A673 (cell line): ENCODE data around the gene NELFE.

Source experiments
- CTCF ChIP-seq: fragments of 300-800, 200-600 bp; sonication (generic); conservative IDR thresholded peaks from 2 replicates; pipeline ENCODE4 v1.5.1; 2017; ENCODE audit warnings: low read depth, mild to moderate bottlenecking, antibody characterized with exemption, low read length, moderate library complexity, mixed read lengths
- EZH2 ChIP-seq: fragments of 200-600 bp; sonication (generic); IDR thresholded peaks from 2 replicates; pipeline ENCODE4 v1.6.1; 2017; ENCODE audit warnings: borderline replicate concordance, low read depth, mild to moderate bottlenecking, mixed read lengths, antibody characterized with exemption, low read length; ENCODE audit not compliant: poor library complexity, severe bottlenecking

- TF ChIP-seq EZH2 (no peak), CTCF (no peak)
Measured at GRCh38 chr6:31945154-31945506, 13.6 kb downstream of the NELFE start.
